Stimulated activated CD4-positive, alpha-beta T cell treated with anti-CD3 and anti-CD28 coated beads, Interleukin-4, amount 100 ng/mL, for 4 hours (primary cell): ENCODE data around the gene SERINC2.
"Not testable (repeated sequence)": the region's sequence is repeated elsewhere in the genome, so short reads cannot be mapped to it uniquely, and the experiment has no call there.

Experiments
- DNase-seq, 2 experiments: peaks; one replicate each; pipeline ENCODE4 v3.0.0-alpha.2; 2020

Gene SERINC2

DNA sequence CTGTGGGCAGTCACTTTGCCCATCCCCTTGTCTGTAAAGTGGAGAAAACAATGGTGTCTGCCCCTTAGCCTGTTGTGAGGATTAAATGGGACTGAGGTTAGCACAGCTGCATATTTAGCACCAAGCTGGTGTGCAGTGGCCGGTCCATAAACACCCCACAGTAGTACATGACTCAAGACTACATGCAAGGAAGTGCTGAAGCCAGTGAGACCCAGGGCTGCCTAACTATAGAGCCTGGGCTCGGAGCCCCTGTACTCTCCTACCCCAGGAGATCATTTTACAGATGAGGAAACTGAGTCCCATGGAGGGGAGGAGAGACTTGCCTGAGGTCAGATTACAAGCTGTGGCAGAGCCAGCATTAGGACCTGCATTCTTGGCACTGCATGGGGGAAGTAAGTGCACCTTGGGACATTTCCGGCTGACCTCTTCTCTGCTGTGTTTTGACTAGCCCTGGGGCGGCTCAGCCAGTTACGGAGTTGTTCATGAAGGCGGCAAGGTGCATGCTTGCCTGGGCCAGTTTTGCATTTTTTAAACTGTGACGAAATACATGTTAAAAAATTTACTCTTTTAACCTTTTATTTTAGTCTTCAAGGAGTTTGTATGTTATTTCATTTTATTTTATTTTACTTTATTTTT is 3.2 kb downstream of the SERINC2 start:
- no peak for DNase-seq

DNA sequence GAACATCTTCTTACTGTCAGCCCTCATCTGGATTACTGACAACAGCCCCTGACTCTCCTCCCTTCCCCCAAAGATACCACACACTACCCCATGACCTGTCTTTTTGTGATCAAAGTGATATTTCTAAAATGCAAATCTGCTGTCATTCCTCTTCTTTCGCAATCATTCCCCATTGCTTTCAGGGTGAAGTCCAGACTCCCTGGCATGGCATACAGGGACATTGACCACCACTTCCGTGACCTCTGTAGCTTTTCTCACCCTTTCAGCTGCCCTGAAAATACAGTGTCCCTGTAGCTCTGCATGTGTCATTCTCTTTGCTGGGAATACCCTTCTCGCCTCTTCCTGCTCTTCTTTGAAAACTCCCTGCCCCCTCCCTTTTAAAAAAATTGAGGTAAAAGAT is 4.1 kb downstream of the SERINC2 start:
- no peak for DNase-seq

DNA sequence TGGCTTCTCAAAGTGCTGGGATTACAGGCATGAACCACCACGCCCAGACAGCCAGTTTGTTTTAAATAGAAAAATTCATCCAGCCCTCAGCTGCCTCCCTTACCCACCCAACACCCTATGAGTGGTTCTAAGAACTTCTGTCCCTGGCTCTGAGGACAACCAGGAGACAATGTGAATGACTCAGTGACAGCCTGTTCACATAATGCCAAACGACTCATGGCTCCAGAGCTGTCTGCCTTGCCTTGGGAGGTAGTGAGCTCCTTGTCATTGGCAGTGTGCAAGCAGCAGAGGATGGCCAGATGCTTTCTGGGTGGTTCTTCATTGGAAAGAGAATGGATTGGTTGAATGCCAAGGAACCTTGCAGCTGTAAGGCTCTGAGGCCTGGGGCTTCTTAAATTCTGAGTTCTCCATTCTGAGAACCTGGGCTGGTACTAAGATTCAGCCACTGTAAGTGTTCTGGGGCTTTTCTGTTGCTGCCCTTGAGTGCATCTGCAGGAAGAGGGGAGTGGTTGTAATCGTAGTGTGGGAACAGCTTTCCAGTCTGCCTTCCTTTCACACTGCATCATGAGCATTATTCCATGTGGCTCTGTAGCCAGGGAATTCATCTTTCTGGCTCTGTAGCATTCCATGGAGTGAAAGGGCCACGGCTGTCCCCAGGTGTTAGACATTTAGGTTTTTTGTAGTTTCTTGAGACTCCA is 5.8 kb downstream of the SERINC2 start:
- no peak for DNase-seq

DNA sequence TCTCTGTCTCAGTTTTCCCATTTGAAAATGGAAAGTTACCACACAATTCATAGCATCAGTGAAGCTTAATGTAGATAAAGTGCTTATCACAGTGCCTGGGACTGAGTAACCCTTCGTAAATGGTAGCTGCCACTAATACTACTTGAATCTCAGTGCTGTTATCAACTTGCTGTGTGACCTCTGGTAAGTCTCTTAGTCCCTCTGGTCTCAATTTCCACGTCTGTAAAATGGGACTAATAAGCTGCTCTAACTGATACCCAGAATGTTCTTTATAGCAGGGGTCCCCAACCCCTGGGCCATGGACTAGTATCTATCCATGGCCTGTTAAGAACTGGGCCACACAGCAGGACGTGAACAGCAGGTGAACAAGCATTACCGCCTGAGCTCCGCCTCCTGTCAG is 7.7 kb downstream of the SERINC2 start:
- no peak for DNase-seq

DNA sequence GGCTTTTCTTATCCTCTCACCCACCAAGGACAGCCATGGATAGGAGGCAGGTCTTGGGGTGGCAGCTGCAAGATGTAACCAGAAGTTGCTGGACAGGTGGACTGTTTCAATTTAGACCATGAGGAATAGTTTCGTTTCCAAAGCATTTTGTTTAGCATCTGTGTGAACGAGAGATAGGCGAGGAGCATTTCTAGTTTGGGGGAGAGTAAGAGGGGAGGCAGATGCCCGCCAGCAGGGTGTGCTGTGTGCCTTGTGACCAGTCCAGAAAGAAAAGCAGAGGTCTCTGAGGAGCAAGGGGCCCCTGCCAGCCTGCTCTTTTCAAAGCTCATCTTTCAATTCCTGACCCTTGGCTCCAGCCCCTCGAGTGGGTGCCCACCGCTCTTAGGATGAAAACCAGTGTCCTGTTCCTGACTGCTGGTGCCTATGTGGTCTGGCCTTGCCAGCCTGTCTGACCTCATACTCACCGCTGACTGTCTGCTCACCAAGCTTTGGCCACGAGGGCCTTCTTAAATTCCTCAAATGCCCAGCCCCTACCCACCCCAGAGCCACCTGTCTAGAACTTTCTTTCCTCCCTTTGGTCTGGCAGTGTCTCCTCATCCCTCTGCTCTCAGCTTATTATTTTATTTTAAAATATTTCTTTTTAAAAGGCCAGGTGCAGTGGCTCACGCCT is 8.5 kb downstream of the SERINC2 start:
- DNase-seq = no peak

DNA sequence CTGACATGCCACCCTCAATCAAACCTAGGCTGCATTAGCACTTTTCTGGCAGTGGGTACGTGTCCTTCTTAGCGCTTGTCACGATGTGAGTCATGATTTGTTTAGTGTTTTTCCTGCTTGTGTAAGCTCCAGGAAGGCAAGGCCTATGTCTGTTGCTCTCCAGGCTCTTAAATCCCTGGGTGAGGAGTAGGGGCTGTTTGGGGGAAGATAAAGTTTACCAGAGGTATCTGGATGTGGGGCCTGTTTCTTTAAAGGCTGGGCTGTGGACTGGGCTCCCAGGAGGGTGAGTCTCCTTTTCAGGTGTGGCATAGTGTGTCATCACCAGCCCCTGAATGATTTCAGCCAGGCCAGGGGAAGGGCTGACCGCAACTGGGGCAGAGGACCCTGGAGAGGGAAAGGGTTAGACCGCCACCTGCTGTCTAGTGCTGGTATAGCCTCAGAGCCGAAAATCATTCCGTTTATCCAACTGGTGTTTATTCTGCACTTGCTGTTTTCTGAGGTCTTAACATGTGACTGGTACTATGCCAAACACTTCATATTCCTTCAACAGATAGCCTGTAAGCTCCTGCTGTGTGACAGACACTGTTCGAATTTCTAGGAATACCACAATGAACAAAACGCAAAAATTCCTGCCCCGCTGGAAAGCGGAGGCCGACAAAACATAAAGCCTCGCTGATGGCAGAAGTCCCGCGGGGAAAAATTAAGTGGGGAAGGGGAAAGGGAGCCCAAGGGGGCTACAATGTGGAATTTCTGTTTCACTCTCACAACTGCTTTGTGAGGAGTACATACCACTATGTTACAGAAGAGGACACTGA is 9.7 kb downstream of the SERINC2 start:
- peak; percentile 41 to 62 for DNase-seq

DNA sequence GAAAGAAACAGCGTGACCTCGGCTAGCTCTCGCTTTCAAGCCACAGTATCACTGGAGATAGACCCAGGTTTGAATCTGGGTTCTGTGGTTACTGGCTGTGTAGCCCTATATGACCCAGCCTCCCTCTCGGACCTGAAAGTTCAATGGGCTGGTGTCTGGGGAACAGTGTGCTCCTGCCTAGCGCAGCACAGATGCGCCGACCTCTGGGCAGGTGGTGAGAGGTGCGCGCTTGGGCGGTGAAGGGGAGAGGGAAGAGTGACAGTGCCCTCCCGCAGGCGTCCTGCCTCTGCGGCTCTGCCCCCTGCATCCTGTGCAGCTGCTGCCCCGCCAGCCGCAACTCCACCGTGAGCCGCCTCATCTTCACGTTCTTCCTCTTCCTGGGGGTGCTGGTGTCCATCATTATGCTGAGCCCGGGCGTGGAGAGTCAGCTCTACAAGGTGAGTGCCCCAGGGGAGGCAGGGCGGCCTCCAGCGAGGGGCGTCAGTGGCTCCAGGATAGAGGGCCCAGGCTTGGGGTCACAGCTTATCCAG is 10.5 kb downstream of the SERINC2 start:
- DNase-seq = no peak

DNA sequence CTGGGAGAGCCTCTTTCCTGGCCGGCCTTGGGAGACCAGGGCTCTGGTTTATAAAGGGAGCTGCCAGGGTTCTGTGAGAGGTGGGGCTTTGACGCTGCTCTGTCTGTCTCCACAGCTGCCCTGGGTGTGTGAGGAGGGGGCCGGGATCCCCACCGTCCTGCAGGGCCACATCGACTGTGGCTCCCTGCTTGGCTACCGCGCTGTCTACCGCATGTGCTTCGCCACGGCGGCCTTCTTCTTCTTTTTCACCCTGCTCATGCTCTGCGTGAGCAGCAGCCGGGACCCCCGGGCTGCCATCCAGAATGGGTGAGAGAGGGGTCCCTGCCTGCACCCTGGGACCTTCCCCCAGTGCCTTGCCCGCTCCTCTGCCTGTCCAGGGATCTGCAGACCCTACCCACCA is 11.6 kb downstream of the SERINC2 start:
- DNase-seq = no peak

DNA sequence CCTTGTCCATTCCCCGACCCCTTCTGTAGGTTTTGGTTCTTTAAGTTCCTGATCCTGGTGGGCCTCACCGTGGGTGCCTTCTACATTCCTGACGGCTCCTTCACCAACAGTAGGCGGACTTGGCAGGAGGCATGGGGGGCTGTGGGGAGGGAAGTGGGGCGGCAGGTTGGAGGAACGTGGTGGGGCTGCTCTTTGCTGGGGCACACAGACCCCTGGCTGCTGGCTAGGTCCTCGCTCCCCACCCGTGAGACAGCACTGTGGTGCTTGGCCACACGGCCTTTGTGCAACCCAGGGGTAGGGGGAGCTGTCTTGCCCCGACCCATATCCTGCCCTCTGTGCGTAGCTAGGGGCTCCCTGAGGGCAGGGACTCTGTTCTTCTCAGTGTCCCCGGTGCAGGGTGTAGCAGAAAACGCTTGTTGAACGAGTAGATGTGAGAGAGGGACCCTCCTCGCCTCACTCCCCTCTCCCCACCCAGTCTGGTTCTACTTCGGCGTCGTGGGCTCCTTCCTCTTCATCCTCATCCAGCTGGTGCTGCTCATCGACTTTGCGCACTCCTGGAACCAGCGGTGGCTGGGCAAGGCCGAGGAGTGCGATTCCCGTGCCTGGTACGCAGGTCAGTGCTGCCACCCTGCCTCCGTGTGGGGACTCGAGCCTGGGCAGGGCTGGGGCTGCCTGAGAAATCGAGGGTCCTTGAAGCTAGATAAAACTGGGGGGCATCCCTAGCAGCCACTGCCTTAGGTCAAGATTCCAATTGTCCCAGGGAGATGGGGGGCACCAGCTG is 12.5 kb downstream of the SERINC2 start:
- no peak for DNase-seq

DNA sequence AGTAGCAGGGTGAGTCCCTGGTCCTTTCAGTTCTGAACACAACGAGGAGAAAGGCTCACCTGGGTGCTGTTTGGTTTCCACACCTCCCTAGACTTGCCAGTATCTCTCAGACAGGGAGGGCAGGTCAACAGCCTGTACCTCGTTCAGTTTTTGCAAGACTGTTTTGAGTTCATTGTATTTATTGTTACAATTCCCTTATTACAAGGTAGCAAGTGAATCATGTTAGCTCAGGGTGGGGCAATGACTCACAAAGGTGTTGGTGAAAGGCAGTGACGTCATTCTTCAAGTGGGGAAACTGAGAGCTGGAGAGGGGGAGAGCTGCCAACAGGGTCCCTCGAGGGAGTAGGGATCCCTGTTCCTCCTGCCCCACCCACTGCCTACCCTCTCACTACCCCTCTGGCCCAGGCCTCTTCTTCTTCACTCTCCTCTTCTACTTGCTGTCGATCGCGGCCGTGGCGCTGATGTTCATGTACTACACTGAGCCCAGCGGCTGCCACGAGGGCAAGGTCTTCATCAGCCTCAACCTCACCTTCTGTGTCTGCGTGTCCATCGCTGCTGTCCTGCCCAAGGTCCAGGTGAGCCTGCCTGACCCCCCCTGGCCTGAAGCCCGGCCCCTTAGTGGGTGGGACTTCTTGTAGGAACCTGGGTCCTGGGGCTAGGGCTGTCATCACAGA is 13.4 kb downstream of the SERINC2 start:
- no peak for DNase-seq

DNA sequence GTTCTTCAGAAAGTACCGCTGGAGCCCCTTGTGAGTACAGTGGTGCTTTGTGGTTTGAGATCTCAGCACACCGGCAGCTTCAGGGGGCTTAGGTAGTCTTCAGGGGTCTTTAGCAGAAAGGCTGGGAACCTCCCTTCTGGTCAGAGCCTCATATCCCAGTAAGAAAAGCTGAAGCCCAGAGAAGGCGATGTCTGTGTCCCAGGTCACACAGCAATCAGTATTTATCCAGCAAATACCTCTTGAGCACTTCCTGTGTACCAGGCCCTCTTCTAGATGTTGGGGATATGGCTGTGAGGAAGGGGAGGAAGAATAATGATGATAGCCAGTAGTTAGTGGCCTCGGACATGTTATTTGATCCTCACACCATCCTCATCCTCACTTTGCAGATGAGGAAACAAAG is 14.3 kb downstream of the SERINC2 start:
- no peak for DNase-seq

DNA sequence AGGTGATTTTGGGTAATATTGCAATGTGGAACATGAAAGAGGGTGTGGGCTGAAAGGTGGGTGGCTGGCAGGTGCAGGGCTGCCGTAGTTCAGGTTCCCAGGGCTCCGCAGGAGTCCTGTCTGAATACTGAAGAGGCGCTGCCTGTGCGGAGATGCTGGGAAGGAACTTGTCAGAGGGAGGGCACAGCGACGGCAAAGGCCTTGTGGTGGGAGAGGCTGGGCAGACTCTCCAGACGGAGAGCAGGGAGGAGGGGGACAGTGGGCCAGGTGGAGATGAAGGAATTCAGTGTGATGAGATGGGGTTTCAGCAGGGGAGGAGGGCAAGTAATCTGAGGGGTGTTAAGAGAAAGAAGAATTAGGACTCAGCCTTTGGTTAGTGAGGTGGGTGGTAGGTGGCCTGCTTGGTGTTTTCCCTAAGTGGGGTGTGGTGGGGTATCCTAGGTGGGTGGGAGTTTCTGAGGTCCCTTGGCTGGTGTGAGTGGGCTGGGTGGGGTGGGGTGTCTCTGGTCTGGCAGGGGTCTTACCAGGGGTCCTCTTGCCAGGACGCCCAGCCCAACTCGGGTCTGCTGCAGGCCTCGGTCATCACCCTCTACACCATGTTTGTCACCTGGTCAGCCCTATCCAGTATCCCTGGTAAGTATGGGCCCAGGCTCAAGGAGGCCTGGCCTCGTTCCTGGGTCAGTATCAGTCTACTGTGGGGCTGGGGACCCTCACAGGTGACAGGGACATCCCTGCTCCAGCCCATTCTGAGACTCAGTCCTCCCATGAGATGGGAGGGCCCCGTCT is 15.6 kb downstream of the SERINC2 start:
- no peak for DNase-seq

DNA sequence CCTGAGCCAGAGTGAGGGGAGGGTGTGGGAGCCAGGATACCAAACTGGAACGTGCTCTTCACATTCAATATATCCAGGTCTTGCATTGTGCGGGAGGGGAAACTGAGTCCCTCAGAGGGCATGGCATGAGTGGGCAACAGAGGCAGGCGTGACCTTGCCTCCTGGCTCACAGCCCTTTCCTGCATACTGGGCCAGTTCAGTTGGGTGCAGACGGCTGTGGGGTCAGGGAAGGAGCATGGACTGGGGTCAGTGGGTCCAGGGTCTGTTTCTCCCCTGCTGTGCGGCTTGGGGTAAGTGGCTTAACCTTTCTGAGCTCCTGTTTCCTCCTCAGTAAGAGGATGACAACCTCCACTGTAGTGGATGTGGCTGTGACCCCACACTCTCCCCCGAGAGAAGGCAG is 16.6 kb downstream of the SERINC2 start:
- DNase-seq = no peak

DNA sequence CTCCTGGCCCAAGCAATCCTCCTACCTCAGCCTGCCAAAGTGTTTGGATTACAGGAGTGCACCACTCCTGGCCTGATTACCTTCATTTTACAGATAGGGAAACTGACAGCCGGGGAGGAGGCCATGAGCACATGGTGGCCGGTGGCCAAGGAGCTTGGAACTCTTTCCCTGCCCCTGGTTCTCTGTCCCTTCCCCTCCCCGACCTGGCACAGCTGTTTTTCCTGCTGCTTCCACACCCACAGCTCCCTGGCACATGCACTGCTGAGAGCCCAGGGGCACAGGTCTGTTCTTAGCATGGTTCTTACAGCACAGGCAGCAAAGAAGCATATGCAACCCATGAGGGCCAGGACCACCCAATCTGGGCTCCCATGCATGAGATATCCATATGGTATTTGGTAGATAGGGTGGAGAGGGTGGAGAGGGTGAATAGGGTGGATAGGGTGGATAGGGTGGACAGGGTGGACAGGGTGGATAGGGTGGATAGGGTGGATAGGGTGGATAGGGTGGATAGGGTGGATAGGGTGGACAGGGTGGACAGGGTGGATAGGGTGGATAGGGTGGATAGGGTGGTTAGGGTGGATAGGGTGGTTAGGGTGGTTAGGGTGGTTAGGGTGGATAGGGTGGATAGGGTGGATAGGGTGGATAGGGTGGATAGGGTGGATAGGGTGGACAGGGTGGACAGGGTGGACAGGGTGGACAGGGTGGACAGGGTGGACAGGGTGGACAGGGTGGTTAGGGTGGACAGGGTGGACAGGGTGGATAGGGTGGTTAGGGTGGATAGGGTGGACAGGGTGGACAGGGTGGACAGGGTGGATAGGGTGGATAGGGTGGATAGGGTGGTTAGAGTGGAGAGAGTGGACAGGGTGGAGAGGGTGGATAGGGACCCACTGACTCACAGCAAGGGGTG is 18.6 kb downstream of the SERINC2 start:
- DNase-seq = not testable (repeated sequence)

DNA sequence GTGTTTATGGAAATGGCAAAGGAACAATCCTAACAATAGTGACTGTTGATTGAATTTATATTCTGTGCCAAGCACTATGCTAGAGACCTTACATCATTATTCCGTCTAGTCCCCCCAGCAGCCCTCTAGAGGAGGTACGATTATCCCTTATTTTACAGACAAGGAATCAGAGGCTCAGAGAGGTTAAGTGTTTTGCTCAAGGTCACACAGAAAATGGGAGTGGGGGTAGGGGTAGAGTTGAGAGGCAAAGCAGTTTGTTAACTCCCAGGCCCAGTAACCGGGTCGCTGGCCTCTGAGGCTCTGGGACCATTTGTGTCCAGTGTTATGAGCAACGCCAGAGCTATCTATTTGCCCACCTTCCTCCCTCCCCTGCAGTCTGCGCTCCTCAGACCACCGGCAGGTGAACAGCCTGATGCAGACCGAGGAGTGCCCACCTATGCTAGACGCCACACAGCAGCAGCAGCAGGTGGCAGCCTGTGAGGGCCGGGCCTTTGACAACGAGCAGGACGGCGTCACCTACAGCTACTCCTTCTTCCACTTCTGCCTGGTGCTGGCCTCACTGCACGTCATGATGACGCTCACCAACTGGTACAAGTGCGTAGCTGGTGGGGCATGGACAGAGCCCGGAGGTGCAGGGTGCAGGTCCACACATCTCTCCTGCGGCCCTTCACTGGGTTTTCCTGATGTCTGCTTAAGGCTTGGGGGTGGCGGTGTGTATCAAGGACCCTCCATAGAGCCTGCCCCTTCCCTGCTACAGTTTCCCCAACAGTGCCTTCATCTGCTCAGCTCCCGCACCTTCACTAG is 19.8 kb downstream of the SERINC2 start:
- DNase-seq = no peak

DNA sequence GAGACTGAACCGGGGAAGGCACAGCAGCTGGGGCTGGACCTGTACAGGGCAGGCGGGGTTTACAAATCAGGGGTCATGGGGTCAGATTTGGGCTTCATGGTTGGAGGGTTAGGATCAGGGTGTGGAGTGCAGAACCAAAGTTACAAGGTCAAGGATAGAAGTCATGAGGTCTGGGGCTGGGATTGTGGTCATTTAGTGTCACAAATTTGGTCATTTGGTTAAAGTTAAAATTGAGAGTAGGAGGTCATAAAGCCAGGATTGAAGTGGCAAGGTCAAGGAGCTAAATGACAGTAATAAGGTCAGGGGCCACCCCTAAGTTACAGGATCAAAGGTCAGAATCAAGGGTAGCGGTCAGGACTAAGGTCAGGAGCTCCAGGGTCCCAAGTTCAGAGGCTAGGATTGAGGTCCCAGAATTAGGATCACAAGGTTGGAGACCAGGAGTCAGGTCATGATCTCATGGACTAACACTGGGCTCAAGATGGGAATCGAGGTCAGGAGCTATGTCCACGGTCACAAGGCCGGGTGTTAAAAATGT is 20.4 kb downstream of the SERINC2 start:
- no peak for DNase-seq

DNA sequence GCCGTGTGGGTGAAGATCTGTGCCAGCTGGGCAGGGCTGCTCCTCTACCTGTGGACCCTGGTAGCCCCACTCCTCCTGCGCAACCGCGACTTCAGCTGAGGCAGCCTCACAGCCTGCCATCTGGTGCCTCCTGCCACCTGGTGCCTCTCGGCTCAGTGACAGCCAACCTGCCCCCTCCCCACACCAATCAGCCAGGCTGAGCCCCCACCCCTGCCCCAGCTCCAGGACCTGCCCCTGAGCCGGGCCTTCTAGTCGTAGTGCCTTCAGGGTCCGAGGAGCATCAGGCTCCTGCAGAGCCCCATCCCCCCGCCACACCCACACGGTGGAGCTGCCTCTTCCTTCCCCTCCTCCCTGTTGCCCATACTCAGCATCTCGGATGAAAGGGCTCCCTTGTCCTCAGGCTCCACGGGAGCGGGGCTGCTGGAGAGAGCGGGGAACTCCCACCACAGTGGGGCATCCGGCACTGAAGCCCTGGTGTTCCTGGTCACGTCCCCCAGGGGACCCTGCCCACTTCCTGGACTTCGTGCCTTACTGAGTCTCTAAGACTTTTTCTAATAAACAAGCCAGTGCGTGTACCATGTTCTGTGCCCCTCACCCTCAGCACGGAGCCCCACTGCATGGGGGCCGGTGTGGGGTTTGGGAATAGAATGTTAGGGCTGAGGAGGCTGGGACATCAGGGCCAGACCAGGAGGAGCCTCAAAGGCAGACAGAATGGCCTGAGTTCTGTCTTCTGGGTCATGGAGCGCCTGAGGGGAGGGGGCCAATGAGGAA is 21.3 kb downstream of the SERINC2 start:
- no peak for DNase-seq

DNA sequence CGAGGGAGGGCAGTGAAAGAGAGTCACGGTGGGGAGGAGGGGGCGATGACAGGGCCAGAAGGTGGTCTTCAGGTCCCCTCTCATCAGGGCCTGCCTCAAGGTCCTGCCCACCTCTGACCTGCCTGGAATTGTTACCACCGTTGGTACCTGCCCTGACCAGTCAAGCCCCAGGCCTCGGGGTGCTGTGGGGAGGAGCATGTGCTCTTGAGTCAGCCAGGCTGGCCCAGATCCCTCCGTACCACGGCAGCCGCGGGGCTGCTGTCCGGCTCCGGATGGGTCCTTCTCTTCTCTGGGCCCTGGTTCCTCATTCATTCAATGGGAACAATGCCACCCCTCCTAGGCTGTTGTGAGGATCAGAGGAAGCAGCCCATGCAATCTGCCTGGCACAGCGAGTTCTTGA is 22.0 kb downstream of the SERINC2 start:
- DNase-seq = no peak
